Pancreas (tissue), 10 donors: Measurements from ENCODE around the gene BNIPL. TPM values are rescaled to one million over a fixed set of nuclear protein-coding genes. Genes with fewer than 3 reads are reported as not detected.

ENCODE experiments used
- ATAC-seq, 4 donors: fragments of 200-7000 bp; cut with Tn5 transposase; one replicate each; pipeline versions ENCODE4 v1.8.0 to v1.9.1; 2020; ENCODE audit warnings: mild to moderate bottlenecking in 4 of 4, moderate library complexity in 4 of 4
- DNase-seq, 6 donors: peaks; one replicate each; pipeline ENCODE4 v3.0.0-alpha.2; 2020
- FAIRE-seq: peaks from 2 replicates; lab custom pipeline; 2012; peaks lifted over from hg19 to GRCh38; lab: Jason Lieb, UNC
- H3K27ac ChIP-seq, 4 donors: fragments of 200-600 bp; sonication (generic); 1 replicate in 3 of 4; 2 replicates in 1 of 4; pipeline versions ENCODE4 v1.5.0 to v1.8.0; 2020
- H3K27me3 ChIP-seq, 4 donors: fragments of 200-600 bp; one replicate each; pipeline ENCODE4 v1.8.0; 2021
- H3K36me3 ChIP-seq, 3 donors: fragments of 200-600 bp; sonication (generic) in 1 of 3; one replicate each; pipeline versions ENCODE4 v1.5.0 to v1.8.0; 2020 to 2021
- H3K4me1 ChIP-seq, 3 donors: fragments of 200-600 bp; one replicate each; pipeline ENCODE4 v1.8.0; 2021
- H3K4me3 ChIP-seq, 4 donors: fragments of 200-600 bp; sonication (generic) in 2 of 4; one replicate each; pipeline versions ENCODE4 v1.5.0 to v1.8.0; 2020 to 2021
- H3K9me3 ChIP-seq, 4 donors: fragments of 200-600 bp; one replicate each; pipeline ENCODE4 v1.8.0; 2021
- WGBS, 2 donors: extraction: QIAGEN DNeasy Blood & Tissue Kit; methylation state at CpG; one replicate each; pipeline ENCODE4 v1.1.7; 2013; 5-methylcytosine and 5-hydroxymethylcytosine counted together
- intact Hi-C, 3 donors: fragments of 100-400 bp; cut with DNase I; formaldehyde crosslinking; loops; one replicate each; pipeline versions ENCODE4 v1.11.1 to v1.14.2; 2022
- polyA plus RNA-seq, 2 donors: library from polyadenylated mRNA; stranded (reverse); fragments of 200-250 nt; gene quantifications; one replicate each; pipeline ENCODE4 v1.2.3, GENCODE V29; 2013
- total RNA-seq, 6 donors: library from RNA; stranded (reverse); fragmentation: NEBNext Ultra II Directional in 4 of 6; extraction: Animal tissue kit (Norgen Biotek cat#: 25700) in 4 of 6; gene quantifications; one replicate each; pipeline versions ENCODE4 v1.2.1 to v1.2.4, GENCODE V29; 2021 to 2023
- TF ChIP-seq, protein P1 (sequence below), 4 donors: fragments of 200-600 bp; sonication (generic) in 3 of 4; IDR thresholded peaks; one replicate each; pipeline versions ENCODE4 v1.5.0 to v1.8.0; 2021; ENCODE audit warnings: antibody characterized with exemption in 4 of 4
- donor health status: healthy with polysubstance abuse.
- donor health status: DM: no; HTN: no; CAD: no; lungs with moderate emphysema.
- donor health status: DM: no; HTN: no; CAD: no.
- donor health status: control.
- donor health status: control.
- donor health status: Bipolar disorder and iron deficiency.
- donor health status: DM: yes; HTN: yes; CAD: no.
- donor health status: DM: no; HTN: no; CAD: no.
- donor health status: DM: no; HTN: no; CAD: no.
- donor health status: DM: yes; HTN: yes; CAD: no.

The BNIPL gene
- total and polyA plus RNA-seq, 8 donors, result 0.12 to 0.40 (median 0.23) TPM

DNA sequence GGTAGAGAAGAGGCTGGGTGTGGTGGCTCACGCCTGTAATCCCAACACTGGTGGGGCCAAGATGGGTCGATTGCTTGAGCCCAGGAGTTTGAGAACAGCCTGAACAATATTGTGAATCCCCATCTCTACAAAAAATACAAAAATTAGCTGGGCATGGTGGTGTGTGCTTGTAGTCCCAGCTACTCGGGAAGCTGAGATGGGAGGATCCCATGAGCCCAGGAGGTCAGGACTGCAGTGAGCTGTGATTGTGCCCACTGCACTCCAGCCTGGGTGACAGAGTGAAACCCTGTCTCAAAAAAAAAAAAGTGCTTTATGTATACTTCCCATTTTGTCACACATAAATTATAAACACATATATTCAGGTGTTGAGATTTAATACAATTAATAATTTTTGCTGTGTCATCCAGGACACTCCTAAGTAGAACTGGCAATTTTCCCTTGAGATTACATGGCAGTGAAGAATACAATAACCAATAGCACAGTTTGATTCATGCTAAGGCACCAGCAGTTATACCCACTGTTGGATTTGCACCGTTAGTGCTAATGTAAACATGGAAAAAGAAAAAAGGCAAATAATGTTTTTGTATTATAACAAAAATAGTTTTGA, 49.7 kb downstream of the BNIPL start:
- ATAC-seq (no peak), DNase-seq (no peak), FAIRE-seq (no peak)
- TF ChIP-seq, protein P1, sequence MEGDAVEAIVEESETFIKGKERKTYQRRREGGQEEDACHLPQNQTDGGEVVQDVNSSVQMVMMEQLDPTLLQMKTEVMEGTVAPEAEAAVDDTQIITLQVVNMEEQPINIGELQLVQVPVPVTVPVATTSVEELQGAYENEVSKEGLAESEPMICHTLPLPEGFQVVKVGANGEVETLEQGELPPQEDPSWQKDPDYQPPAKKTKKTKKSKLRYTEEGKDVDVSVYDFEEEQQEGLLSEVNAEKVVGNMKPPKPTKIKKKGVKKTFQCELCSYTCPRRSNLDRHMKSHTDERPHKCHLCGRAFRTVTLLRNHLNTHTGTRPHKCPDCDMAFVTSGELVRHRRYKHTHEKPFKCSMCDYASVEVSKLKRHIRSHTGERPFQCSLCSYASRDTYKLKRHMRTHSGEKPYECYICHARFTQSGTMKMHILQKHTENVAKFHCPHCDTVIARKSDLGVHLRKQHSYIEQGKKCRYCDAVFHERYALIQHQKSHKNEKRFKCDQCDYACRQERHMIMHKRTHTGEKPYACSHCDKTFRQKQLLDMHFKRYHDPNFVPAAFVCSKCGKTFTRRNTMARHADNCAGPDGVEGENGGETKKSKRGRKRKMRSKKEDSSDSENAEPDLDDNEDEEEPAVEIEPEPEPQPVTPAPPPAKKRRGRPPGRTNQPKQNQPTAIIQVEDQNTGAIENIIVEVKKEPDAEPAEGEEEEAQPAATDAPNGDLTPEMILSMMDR (IDR thresholded peaks at IDR 0.05), result no peak
- intact Hi-C loops, result no loop called here
- Histone ChIP-seq H3K4me1 (no peaks in the 10 kb centered on the region), H3K9me3 (no peaks in the 10 kb centered on the region), H3K36me3 (no peaks in the 10 kb centered on the region), H3K27ac (no peak overlapping the region), H3K27me3 (no peaks in the 10 kb centered on the region), H3K4me3 (no peak overlapping the region)
- WGBS, 2 donors, result 67 to 68% methylated on average over 4 of the region's 4 CpGs

Other genes with a start within 250 kb of the BNIPL start
- 10 to 100 TPM in 1 of 6 donors, 1 to 10 TPM in 5; 1.5 to 34.6 (median 4.9) TPM for gene CTSK, start 228.3 kb upstream of the BNIPL start, total RNA-seq
- gene CTSK, start 228.3 kb upstream of the BNIPL start, polyA plus RNA-seq, result 1 to 10 TPM; 5.5 to 8.7 TPM
- 10 to 100 TPM; 15.9 to 27.0 (median 20.3) TPM for gene ARNT, start 160.0 kb upstream of the BNIPL start, total RNA-seq
- 10 to 100 TPM; 11.9 to 12.8 TPM for gene ARNT, start 160.0 kb upstream of the BNIPL start, polyA plus RNA-seq
- not detected for gene CTXND2, start 149.4 kb upstream of the BNIPL start, total RNA-seq
- gene CTXND2, start 149.4 kb upstream of the BNIPL start, polyA plus RNA-seq, result not detected
- 10 to 100 TPM; 15.2 to 25.5 (median 20.6) TPM for gene SETDB1, start 110.2 kb upstream of the BNIPL start, total RNA-seq
- gene SETDB1, start 110.2 kb upstream of the BNIPL start, polyA plus RNA-seq, result 10 to 100 TPM; 20.5 to 23.1 TPM
- 100 to 1,000 TPM in 3 of 6 donors, 10 to 100 TPM in 3; 75.0 to 155 (median 94.6) TPM for gene CERS2, start 61.8 kb upstream of the BNIPL start, total RNA-seq
- 100 to 1,000 TPM; 112 to 122 TPM for gene CERS2, start 61.8 kb upstream of the BNIPL start, polyA plus RNA-seq
- 10 to 100 TPM; 11.7 to 17.6 (median 13.8) TPM for gene ANXA9, start 54.3 kb upstream of the BNIPL start, total RNA-seq
- 10 to 100 TPM; 18.1 to 30.7 TPM for gene ANXA9, start 54.3 kb upstream of the BNIPL start, polyA plus RNA-seq
- 10 to 100 TPM; 24.1 to 35.5 (median 32.4) TPM for gene MINDY1, start 29.7 kb upstream of the BNIPL start, total RNA-seq
- gene MINDY1, start 29.7 kb upstream of the BNIPL start, polyA plus RNA-seq, result 10 to 100 TPM; 23.1 to 24.2 TPM
- 10 to 100 TPM in 2 of 6 donors, 1 to 10 TPM in 4; 6.4 to 11.1 (median 8.1) TPM for gene PRUNE1, start 28.1 kb upstream of the BNIPL start, total RNA-seq
- gene PRUNE1, start 28.1 kb upstream of the BNIPL start, polyA plus RNA-seq, result 10 to 100 TPM in 1 of 2 donors, 1 to 10 TPM in 1; 6.7 to 16.7 TPM
- 1 to 10 TPM; 2.6 to 4.1 (median 3.2) TPM for gene C1orf56, start 11.2 kb downstream of the BNIPL start, total RNA-seq
- gene C1orf56, start 11.2 kb downstream of the BNIPL start, polyA plus RNA-seq, result 1 to 10 TPM; 3.0 to 4.8 TPM
- gene CDC42SE1, start 23.0 kb downstream of the BNIPL start, total RNA-seq, result 10 to 100 TPM; 22.0 to 54.5 (median 27.0) TPM
- 10 to 100 TPM; 32.0 to 40.9 TPM for gene CDC42SE1, start 23.0 kb downstream of the BNIPL start, polyA plus RNA-seq
- under 1 TPM; 0.19 to 0.86 (median 0.35) TPM for gene MLLT11, start 23.8 kb downstream of the BNIPL start, total RNA-seq
- gene MLLT11, start 23.8 kb downstream of the BNIPL start, polyA plus RNA-seq, result 1 to 10 TPM; 1.2 to 3.3 TPM
- 1 to 10 TPM; 3.7 to 8.7 (median 5.7) TPM for gene GABPB2, start 34.2 kb downstream of the BNIPL start, total RNA-seq
- 1 to 10 TPM; 4.5 to 5.0 TPM for gene GABPB2, start 34.2 kb downstream of the BNIPL start, polyA plus RNA-seq
- gene SEMA6C, start 110.0 kb downstream of the BNIPL start, total RNA-seq, result 1 to 10 TPM in 5 of 6 donors, under 1 TPM in 1; 0.47 to 4.3 (median 1.9) TPM
- gene SEMA6C, start 110.0 kb downstream of the BNIPL start, polyA plus RNA-seq, result 10 to 100 TPM; 18.0 to 24.1 TPM
- gene TNFAIP8L2, start 120.1 kb downstream of the BNIPL start, total RNA-seq, result 1 to 10 TPM in 3 of 6 donors, under 1 TPM in 3; 0.16 to 3.8 (median 0.90) TPM
- gene TNFAIP8L2, start 120.1 kb downstream of the BNIPL start, polyA plus RNA-seq, result 1 to 10 TPM; 1.3 to 2.9 TPM
- 1 to 10 TPM; 1.8 to 5.5 (median 3.4) TPM for gene LYSMD1, start 129.3 kb downstream of the BNIPL start, total RNA-seq
- gene LYSMD1, start 129.3 kb downstream of the BNIPL start, polyA plus RNA-seq, result 1 to 10 TPM; 4.3 to 4.5 TPM
- gene SCNM1, start 129.6 kb downstream of the BNIPL start, total RNA-seq, result 10 to 100 TPM in 3 of 6 donors, 1 to 10 TPM in 3; 7.7 to 18.1 (median 9.9) TPM
- gene SCNM1, start 129.6 kb downstream of the BNIPL start, polyA plus RNA-seq, result 10 to 100 TPM; 28.9 to 33.7 TPM
- under 1 TPM in 4 of 6 donors, not detected in 2; 0.47 to 0.81 (median 0.56) TPM for gene TMOD4, start 139.4 kb downstream of the BNIPL start, total RNA-seq
- not detected for gene TMOD4, start 139.4 kb downstream of the BNIPL start, polyA plus RNA-seq
- gene VPS72, start 153.6 kb downstream of the BNIPL start, total RNA-seq, result 10 to 100 TPM; 12.5 to 29.0 (median 23.7) TPM
- 10 to 100 TPM; 20.8 to 25.9 TPM for gene VPS72, start 153.6 kb downstream of the BNIPL start, polyA plus RNA-seq
- gene PIP5K1A, start 162.0 kb downstream of the BNIPL start, total RNA-seq, result 10 to 100 TPM; 10.1 to 22.6 (median 15.3) TPM
- gene PIP5K1A, start 162.0 kb downstream of the BNIPL start, polyA plus RNA-seq, result 10 to 100 TPM; 16.6 to 20.8 TPM
- gene PSMD4, start 218.1 kb downstream of the BNIPL start, total RNA-seq, result 10 to 100 TPM; 53.7 to 83.6 (median 74.9) TPM
- 100 to 1,000 TPM in 1 of 2 donors, 10 to 100 TPM in 1; 95.0 to 104 TPM for gene PSMD4, start 218.1 kb downstream of the BNIPL start, polyA plus RNA-seq
- 10 to 100 TPM; 14.8 to 23.4 (median 17.2) TPM for gene ZNF687, start 245.7 kb downstream of the BNIPL start, total RNA-seq
- 10 to 100 TPM in 1 of 2 donors, 1 to 10 TPM in 1; 9.8 to 14.3 TPM for gene ZNF687, start 245.7 kb downstream of the BNIPL start, polyA plus RNA-seq